GM12891 (cell line): ENCODE results near the gene IMPA2.

Experiments used
- DNase-seq: peaks from one replicate; pipeline ENCODE4 v3.0.0; 2011; ENCODE audit warnings: low spot score; ENCODE audit not compliant: insufficient read length
- FAIRE-seq: peaks from 2 replicates; lab custom pipeline; 2011; peaks lifted over from hg19 to GRCh38; lab: Jason Lieb, UNC
- PAX5 ChIP-seq: IDR thresholded peaks from 2 replicates; pipeline ENCODE4 v1.6.1; 2011; ENCODE audit warnings: low read length, moderate library complexity, mild to moderate bottlenecking; ENCODE audit not compliant: insufficient read depth, severe bottlenecking
- POLR2A ChIP-seq: IDR thresholded peaks from 2 replicates; pipeline ENCODE4 v1.6.1; 2011; ENCODE audit warnings: low read depth, low read length, control low read depth
- POLR2AphosphoS5 ChIP-seq: IDR thresholded peaks from 2 replicates; pipeline ENCODE4 v1.6.1; 2011; ENCODE audit warnings: low read depth, low read length, control low read depth
- POU2F2 ChIP-seq: IDR thresholded peaks from 2 replicates; pipeline ENCODE4 v1.6.1; 2011; ENCODE audit warnings: low read depth, mild to moderate bottlenecking, control low read depth, low read length, moderate library complexity
- SPI1 ChIP-seq: IDR thresholded peaks from 2 replicates; pipeline ENCODE4 v1.6.1; 2011; ENCODE audit warnings: low read depth, low read length, control low read depth
- TAF1 ChIP-seq: IDR thresholded peaks from 2 replicates; pipeline ENCODE4 v1.6.1; 2011; ENCODE audit warnings: low read depth, low read length, control low read depth

IMPA2 gene

GRCh38 chr18:11978956-11979355 lies 2.4 kb upstream of the IMPA2 start:
- no peak for DNase-seq
- no peak for TF ChIP-seq POLR2AphosphoS5
- TF ChIP-seq SPI1 = no peak
- TF ChIP-seq PAX5 = no peak
- no peak for TF ChIP-seq POU2F2
- no peak for TF ChIP-seq TAF1
- TF ChIP-seq POLR2A = no peak
- FAIRE-seq = no peak

- no peak for FAIRE-seq
- TF ChIP-seq TAF1 = no peak
- TF ChIP-seq POU2F2 = no peak
- no peak for TF ChIP-seq POLR2AphosphoS5
- TF ChIP-seq PAX5 = no peak
- no peak for TF ChIP-seq SPI1
- no peak for TF ChIP-seq POLR2A
- DNase-seq = no peak
Measured at GRCh38 chr18:11980163-11980493, 1.2 kb upstream of the IMPA2 start.

GRCh38 chr18:11980494-11981191 lies 664 bp upstream of the IMPA2 start:
- FAIRE-seq = no peak
- peak; percentile 95 for DNase-seq
- TF ChIP-seq PAX5 (no peak), POLR2AphosphoS5 (no peak), TAF1 (no peak), POU2F2 (no peak), POLR2A (no peak), SPI1 (no peak)

- FAIRE-seq = peak; percentile 63
- TF ChIP-seq POU2F2 (no peak), SPI1 (0 out of 2 replicates have a peak, but pooled peaks have one; percentile 35), TAF1 (no peak), POLR2AphosphoS5 (no peak), PAX5 (no peak), POLR2A (no peak)
- no peak for DNase-seq
Measured at GRCh38 chr18:11981543-11982366, 448 bp downstream of the IMPA2 start.

- TF ChIP-seq SPI1 (no peak), TAF1 (no peak), POU2F2 (no peak), POLR2AphosphoS5 (no peak), POLR2A (no peak), PAX5 (no peak)
- FAIRE-seq = no peak
Measured at GRCh38 chr18:11982981-11983380, 1.7 kb downstream of the IMPA2 start.

GRCh38 chr18:11983592-11983991 lies 2.3 kb downstream of the IMPA2 start:
- FAIRE-seq = no peak
- no peak for TF ChIP-seq POLR2AphosphoS5
- TF ChIP-seq POU2F2 = no peak
- no peak for TF ChIP-seq PAX5
- no peak for TF ChIP-seq POLR2A
- TF ChIP-seq TAF1 = no peak
- no peak for TF ChIP-seq SPI1
- DNase-seq = no peak

More at GRCh38 chr18:11982981-11983380, 1.7 kb downstream of the IMPA2 start:
- DNase-seq = no peak

- TF ChIP-seq POLR2A (no peak), SPI1 (no peak), PAX5 (no peak), POU2F2 (no peak), TAF1 (no peak), POLR2AphosphoS5 (no peak)
- FAIRE-seq = no peak
Measured at GRCh38 chr18:11984091-11984490, 2.8 kb downstream of the IMPA2 start.

GRCh38 chr18:11985586-11985985 lies 4.3 kb downstream of the IMPA2 start:
- no peak for TF ChIP-seq POLR2AphosphoS5
- TF ChIP-seq POU2F2 = no peak
- no peak for TF ChIP-seq SPI1
- no peak for TF ChIP-seq TAF1
- no peak for TF ChIP-seq PAX5
- no peak for TF ChIP-seq POLR2A
- FAIRE-seq (no peak), DNase-seq (no peak)

More at GRCh38 chr18:11984091-11984490, 2.8 kb downstream of the IMPA2 start:
- DNase-seq = no peak

GRCh38 chr18:11986061-11986460 lies 4.8 kb downstream of the IMPA2 start:
- no peak for DNase-seq
- no peak for FAIRE-seq
- TF ChIP-seq POLR2AphosphoS5 = no peak
- no peak for TF ChIP-seq TAF1
- TF ChIP-seq POLR2A = no peak
